ENCODE results near the gene SLMAP.

The SLMAP gene

DNA sequence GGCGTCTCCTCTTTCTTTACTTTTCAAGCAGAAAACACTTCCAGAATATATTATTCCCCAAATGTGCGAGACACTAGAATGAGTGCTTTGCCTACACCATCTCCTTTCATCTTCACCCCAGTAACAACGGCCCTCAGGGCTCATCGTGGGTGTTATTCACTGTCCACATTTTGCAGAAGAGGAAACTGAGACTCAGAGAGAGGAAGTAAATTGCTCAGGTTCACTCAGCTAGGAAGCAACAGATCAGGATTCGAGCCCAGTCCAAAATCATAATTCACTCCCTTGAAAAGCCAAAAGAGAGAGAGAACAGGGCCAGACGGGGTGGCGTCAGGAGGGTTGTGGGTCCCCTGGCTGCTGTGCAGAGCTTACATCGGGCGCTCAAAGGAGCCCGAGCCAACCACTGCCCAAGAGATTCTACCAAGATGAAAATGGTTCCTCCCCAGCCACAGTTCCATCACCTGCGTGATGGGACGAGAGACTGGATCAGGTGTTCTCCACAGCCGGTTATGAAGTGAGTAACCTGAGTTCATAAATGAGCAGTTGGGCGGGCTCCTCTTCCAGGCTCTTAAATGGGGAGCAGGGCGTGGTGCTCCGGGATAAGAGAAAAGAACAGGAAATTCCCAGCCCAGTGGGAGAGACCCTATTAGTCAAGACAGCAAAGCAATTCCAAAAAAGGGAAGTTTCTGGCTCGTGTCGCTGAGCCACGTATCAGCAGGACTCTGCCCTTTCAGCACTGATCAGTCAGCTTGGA is 203.5 kb downstream of the SLMAP start:
- TF ChIP-seq, protein P1, sequence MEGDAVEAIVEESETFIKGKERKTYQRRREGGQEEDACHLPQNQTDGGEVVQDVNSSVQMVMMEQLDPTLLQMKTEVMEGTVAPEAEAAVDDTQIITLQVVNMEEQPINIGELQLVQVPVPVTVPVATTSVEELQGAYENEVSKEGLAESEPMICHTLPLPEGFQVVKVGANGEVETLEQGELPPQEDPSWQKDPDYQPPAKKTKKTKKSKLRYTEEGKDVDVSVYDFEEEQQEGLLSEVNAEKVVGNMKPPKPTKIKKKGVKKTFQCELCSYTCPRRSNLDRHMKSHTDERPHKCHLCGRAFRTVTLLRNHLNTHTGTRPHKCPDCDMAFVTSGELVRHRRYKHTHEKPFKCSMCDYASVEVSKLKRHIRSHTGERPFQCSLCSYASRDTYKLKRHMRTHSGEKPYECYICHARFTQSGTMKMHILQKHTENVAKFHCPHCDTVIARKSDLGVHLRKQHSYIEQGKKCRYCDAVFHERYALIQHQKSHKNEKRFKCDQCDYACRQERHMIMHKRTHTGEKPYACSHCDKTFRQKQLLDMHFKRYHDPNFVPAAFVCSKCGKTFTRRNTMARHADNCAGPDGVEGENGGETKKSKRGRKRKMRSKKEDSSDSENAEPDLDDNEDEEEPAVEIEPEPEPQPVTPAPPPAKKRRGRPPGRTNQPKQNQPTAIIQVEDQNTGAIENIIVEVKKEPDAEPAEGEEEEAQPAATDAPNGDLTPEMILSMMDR (conservative IDR thresholded peaks at IDR 0.05; ENCODE audit: control insufficient read depth, insufficient read depth, low read depth, low read length): no peak
- peak; percentile 74 for DNase-seq (ENCODE audit: low read depth)
- H3K4me3 ChIP-seq (ENCODE audit: control insufficient read depth, low read depth, low read length): peak overlapping the region; percentile 13

DNA sequence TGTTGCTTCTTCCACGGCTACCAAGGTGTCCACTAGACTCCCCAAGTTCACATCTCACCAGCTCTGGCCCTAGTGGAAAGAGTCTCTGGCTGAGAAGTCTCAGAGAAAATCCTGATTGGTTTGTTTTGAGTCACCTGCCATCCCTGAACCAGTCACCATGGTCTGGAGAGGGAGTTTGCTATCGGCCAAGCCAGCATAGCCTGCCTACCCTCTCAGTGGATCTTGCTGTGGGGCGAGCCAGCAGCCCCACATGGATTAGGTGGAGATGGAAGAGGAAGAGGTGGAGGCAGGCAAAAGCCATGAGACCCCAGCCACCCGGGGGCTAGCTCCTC is 204.0 kb downstream of the SLMAP start:
- no peak overlapping the region for H3K4me3 ChIP-seq (ENCODE audit: control insufficient read depth, low read depth, low read length)
- no peak for DNase-seq (ENCODE audit: low read depth)
- TF ChIP-seq, protein P1 (conservative IDR thresholded peaks at IDR 0.05; ENCODE audit: control insufficient read depth, insufficient read depth, low read depth, low read length): no peak

DNA sequence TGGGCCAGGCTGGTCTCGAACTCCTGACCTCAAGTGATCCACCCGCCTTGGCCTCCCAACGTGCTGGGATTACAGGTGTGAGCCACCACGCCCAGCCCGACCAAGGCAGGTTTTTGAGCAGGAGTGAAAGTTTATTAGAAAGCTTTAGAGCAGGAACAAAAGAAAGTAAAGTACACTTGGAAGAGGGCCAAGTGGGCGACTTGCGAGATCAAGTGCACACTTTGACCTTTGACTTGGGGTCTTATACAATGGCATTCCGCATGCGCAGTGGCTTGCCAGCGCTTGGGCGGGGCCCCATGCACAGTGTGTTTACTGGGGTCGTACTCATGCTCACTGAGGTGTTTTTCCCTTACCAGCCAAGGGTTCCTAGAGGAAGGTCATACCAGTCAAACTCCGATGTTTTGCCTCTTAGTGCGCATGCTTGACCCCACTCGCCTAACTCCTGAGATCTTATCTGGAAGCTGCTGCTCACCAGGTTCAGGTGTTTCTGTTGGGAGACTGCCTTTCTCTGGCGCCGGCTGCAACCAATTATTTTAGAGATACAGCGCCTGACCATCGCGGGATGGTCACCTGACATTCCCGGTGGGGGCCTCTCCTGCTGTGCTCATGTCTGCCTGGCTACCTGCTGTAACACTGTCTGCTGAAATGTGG is 205.2 kb downstream of the SLMAP start:
- DNase-seq (ENCODE audit: low read depth): no peak
- TF ChIP-seq, protein P1 (conservative IDR thresholded peaks at IDR 0.05; ENCODE audit: control insufficient read depth, insufficient read depth, low read depth, low read length): no peak
- no peak overlapping the region for H3K4me3 ChIP-seq (ENCODE audit: control insufficient read depth, low read depth, low read length)

DNA sequence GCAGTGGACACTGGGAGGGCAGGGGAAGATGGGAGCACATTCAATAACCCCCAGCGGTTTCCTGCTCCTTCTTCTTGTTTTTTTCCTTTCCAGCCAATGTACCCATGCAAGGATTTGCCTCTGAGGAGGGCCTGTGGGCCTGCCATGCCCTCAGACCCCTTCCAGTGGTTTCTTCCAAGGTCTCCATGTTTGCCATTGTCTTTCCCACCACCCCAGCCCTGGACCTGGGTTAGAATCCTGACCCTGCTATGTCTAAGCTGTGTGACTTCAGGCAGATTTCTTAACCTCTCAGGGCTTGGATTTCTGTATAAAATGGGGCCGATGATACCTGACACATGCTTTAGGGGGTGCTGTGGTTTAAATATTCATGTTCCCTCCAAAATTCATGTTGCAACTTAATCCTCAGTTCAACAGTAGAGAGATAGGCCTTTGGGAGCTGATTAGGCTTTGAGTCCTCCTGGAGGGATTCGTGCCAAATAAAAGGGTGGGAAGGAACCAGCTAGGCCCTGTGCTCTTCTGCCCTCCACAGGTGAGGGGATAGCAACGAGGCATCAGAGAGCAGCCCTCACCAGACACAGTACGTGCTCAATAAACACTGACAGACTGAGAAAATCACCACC is 205.8 kb downstream of the SLMAP start:
- DNase-seq (ENCODE audit: low read depth): peak; percentile 67
- TF ChIP-seq, protein P1 (conservative IDR thresholded peaks at IDR 0.05; ENCODE audit: control insufficient read depth, insufficient read depth, low read depth, low read length): peak; percentile 47
- no peak overlapping the region for H3K4me3 ChIP-seq (ENCODE audit: control insufficient read depth, low read depth, low read length)

DNA sequence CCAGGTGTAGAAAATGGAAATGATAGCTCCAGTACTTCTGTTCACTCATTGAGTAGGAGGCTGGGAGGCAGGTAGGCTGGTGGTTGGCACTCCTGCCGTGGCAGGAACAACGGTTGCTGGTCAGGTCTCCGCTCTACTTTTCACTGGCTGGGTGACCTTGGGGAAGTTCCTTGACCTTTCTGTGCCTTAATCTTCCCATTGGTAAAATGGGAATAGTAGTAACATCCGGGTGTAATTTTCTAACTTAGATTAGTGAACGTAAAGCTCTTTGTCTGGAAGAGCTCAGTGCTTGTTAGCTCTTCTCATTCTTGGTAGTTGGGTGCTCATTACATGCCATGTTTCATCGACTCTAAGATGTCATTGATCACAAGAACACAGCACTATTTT is 206.3 kb downstream of the SLMAP start:
- TF ChIP-seq, protein P1 (conservative IDR thresholded peaks at IDR 0.05; ENCODE audit: control insufficient read depth, insufficient read depth, low read depth, low read length): no peak
- DNase-seq (ENCODE audit: low read depth): no peak
- H3K4me3 ChIP-seq (ENCODE audit: control insufficient read depth, low read depth, low read length): no peak overlapping the region

DNA sequence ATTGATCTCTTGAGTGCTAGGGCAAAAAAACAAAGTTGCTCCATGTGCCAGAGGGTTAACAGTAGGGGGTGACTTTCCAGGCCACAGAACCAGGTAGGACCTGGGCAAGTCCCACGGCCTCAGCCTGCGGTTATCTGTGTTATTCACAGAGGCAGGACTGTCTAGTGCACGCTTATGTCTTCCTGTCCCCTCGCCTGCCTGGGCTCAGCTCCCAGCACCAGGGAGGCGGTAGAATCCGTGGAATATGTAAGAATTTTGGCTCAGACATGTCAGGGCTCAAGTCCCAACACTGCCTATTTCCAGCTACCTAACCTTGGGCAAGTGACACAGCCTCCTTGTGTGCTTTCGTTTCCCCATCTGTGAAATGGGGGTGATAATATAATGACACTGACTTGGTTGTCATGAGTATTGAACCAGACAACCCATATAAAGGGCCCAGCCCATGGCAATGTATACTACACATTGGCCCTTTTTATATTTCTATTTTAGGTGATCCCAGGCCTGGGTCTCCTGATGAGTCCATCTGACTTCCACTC is 207.8 kb downstream of the SLMAP start:
- H3K4me3 ChIP-seq (ENCODE audit: control insufficient read depth, low read depth, low read length): no peak overlapping the region
- DNase-seq (ENCODE audit: low read depth): no peak
- TF ChIP-seq, protein P1 (conservative IDR thresholded peaks at IDR 0.05; ENCODE audit: control insufficient read depth, insufficient read depth, low read depth, low read length): no peak

Measured in fibroblast of mammary gland (primary cell).